Sigmoid colon (tissue), 4 donors: ENCODE results near the gene IRF7.

Source experiments
- POLR2AphosphoS5 ChIP-seq, 4 donors: sonication (generic); formaldehyde crosslinking; IDR thresholded peaks; one replicate each; pipeline ENCODE4 v1.6.1; 2017; ENCODE audit warnings: antibody characterized with exemption in 4 of 4
- TF ChIP-seq, protein P1 (sequence below), 4 experiments: fragments of 450-650 bp in 3 of 4; fragments of 200-600 bp in 1 of 4; IDR thresholded peaks; one replicate each; pipeline ENCODE4 v1.5.1; 2016 to 2019; ENCODE audit warnings: antibody characterized with exemption in 4 of 4, mild to moderate bottlenecking in 3 of 4, moderate library complexity in 2 of 4

- TF ChIP-seq, protein P1, sequence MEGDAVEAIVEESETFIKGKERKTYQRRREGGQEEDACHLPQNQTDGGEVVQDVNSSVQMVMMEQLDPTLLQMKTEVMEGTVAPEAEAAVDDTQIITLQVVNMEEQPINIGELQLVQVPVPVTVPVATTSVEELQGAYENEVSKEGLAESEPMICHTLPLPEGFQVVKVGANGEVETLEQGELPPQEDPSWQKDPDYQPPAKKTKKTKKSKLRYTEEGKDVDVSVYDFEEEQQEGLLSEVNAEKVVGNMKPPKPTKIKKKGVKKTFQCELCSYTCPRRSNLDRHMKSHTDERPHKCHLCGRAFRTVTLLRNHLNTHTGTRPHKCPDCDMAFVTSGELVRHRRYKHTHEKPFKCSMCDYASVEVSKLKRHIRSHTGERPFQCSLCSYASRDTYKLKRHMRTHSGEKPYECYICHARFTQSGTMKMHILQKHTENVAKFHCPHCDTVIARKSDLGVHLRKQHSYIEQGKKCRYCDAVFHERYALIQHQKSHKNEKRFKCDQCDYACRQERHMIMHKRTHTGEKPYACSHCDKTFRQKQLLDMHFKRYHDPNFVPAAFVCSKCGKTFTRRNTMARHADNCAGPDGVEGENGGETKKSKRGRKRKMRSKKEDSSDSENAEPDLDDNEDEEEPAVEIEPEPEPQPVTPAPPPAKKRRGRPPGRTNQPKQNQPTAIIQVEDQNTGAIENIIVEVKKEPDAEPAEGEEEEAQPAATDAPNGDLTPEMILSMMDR (IDR thresholded peaks at IDR 0.05): no peak
- TF ChIP-seq POLR2AphosphoS5 (IDR thresholded peaks at IDR 0.05): no peak
These were observed 809 bp upstream of the IRF7 start for GRCh38 chr11:616320-617198.
